ENCODE measurements around the gene JAG1.

The JAG1 gene

DNA sequence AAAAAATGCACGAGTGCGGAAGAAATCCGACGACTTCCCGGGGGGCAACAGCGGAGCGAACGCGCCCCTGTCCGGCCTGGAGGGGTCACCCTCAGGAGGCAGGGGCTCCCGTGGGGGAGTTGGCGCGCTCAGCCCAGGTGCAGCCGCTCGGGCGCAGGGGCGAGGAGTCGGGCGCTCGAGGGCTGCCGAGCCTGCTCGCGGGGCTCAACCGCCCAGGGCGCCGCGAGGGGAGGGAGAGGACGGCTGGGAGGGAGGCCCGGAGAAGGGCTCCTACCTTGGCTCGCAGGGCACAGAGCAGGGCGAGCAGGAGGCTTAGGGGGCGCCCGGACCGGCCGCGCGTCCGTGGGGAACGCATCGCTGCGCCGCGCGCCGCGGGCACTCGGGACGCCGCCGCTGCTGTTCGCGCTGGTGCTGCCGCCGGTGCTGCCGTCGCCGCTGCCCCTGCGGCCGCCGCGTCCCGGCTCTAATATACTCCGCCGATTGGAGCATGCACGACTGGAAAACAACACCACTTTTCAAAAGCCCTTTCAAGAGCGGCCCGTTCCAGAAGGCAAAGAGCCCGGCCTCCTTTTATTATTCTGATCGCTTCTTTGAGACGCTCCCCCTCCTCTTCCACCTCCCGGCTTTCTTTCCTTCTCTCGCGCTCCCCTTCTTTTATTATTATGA lies 490 bp downstream of the JAG1 start:
- H3K4me3 ChIP-seq (ENCODE audit: low read depth, low read length) = peak overlapping the region; percentile 93
- TF ChIP-seq MYC (IDR thresholded peaks at IDR 0.05; ENCODE audit: low read depth, low read length) = no peak
- no peak for TF ChIP-seq POLR2A (IDR thresholded peaks at IDR 0.05; ENCODE audit: extremely low read depth, insufficient read length)
- TF ChIP-seq, protein P1, sequence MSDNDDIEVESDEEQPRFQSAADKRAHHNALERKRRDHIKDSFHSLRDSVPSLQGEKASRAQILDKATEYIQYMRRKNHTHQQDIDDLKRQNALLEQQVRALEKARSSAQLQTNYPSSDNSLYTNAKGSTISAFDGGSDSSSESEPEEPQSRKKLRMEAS (IDR thresholded peaks at IDR 0.05; ENCODE audit: low read depth, low read length) = no peak
- TF ChIP-seq, protein P2, sequence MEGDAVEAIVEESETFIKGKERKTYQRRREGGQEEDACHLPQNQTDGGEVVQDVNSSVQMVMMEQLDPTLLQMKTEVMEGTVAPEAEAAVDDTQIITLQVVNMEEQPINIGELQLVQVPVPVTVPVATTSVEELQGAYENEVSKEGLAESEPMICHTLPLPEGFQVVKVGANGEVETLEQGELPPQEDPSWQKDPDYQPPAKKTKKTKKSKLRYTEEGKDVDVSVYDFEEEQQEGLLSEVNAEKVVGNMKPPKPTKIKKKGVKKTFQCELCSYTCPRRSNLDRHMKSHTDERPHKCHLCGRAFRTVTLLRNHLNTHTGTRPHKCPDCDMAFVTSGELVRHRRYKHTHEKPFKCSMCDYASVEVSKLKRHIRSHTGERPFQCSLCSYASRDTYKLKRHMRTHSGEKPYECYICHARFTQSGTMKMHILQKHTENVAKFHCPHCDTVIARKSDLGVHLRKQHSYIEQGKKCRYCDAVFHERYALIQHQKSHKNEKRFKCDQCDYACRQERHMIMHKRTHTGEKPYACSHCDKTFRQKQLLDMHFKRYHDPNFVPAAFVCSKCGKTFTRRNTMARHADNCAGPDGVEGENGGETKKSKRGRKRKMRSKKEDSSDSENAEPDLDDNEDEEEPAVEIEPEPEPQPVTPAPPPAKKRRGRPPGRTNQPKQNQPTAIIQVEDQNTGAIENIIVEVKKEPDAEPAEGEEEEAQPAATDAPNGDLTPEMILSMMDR (IDR thresholded peaks at IDR 0.05; ENCODE audit: low read depth, low read length) = no peak
- peak; percentile 61 for DNase-seq (ENCODE audit: low read depth)

DNA sequence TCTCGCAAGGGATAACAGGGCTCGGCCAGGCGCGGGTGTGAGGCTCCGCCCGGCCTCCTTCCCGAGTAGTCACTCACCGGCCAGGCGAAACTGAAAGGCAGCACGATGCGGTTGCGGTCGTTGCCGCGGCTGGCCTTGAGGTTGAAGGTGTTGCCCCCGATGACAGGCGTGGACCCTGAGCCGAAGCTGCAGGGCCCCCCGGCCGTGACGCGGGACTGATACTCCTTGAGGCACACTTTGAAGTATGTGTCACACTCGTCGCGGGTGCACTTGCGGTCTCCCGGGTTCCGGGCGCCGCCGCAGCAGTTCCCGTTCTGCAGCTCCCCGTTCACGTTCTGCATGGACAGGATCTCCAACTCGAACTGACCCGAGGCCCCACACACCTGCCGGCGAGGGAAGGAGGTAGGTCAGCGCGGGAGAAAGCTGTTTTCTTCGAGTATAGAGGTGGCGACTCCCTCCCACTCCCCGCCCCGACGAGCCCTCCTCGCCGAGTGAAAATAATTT lies 1.1 kb downstream of the JAG1 start:
- H3K4me3 ChIP-seq (ENCODE audit: low read depth, low read length) = peak overlapping the region; percentile 93
- TF ChIP-seq POLR2A (IDR thresholded peaks at IDR 0.05; ENCODE audit: extremely low read depth, insufficient read length) (no peak), MYC (IDR thresholded peaks at IDR 0.05; ENCODE audit: low read depth, low read length) (peak; percentile 45; the same call in 1 of the 2 replicates)
- TF ChIP-seq, protein P1 (IDR thresholded peaks at IDR 0.05; ENCODE audit: low read depth, low read length) = no peak; the same call in 1 of the 2 replicates
- TF ChIP-seq, protein P2 (IDR thresholded peaks at IDR 0.05; ENCODE audit: low read depth, low read length) = no peak
- DNase-seq (ENCODE audit: low read depth) = peak; percentile 82

DNA sequence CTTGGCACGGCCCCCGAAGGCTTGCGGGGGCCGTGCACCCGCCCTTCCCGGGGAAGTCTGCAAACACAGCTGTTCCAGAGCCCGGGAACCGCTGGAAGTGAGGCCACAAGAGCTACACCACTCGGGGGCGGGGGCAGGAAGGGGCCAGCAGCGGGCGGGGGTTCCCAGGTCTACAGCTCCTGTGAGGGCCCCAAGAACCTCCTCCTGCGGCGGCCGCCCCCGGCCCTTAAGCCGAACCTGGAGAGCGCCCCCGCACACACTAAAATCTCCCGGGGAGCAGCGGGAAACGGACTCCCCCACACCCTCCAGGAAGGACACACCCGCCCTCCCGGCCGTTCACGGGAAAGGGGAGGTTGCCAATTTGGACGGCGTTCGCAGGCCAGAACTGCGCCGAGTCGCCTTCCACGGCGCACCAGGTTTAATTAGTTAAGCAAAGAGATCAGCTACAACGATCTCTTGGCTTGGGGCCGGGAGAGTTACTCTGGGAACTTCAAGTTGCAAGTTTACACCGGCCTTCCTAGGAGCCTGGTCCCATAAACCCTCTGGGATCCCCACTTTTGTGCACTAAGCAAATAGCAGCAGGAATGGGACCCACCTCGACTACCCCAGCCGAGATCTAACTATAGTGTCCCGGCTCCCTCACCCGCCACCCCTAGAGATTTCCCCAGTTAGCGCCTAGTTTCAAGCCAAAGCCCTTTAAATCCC lies 1.7 kb downstream of the JAG1 start:
- peak; percentile 89 for DNase-seq (ENCODE audit: low read depth)
- TF ChIP-seq, protein P2 (IDR thresholded peaks at IDR 0.05; ENCODE audit: low read depth, low read length) = no peak
- TF ChIP-seq, protein P1 (IDR thresholded peaks at IDR 0.05; ENCODE audit: low read depth, low read length) = no peak
- TF ChIP-seq POLR2A (IDR thresholded peaks at IDR 0.05; ENCODE audit: extremely low read depth, insufficient read length) (no peak), MYC (IDR thresholded peaks at IDR 0.05; ENCODE audit: low read depth, low read length) (no peak; the same call in 1 of the 2 replicates)
- H3K4me3 ChIP-seq (ENCODE audit: low read depth, low read length) = peak overlapping the region; percentile 93

DNA sequence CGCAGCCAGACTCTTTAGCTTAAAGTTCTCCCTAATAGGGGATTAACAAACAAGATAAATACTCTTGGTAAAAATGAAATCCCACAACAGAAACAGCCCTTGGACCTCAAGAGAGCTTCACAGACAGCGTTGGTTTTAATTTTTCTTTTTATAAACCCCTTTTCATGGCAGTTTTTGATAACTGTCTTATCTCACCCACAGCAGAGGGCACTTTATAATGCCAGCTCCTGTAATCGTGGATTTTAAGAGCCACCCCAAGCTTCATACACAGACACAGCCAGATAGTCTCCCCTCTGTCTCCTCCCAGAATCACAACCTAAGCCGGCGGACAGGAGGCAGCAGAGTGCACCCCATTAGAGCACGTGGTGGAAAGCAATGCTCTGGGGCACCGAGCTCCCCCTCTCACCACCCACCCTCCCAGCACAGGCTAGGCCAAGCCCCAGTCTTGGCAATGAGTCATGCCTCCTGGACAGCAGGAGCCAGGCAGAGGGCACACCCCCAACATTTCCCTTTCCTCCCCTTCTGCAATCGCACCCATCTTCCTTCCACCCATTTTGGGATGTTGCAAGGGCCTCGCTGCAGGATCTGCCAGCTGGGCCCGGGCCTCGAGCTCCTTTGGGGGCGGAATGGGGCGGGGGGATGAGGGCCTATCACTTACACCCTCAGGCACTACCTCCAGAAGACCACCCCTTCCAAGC lies 2.4 kb downstream of the JAG1 start:
- DNase-seq (ENCODE audit: low read depth) = peak; percentile 98
- TF ChIP-seq POLR2A (IDR thresholded peaks at IDR 0.05; ENCODE audit: extremely low read depth, insufficient read length) (peak; percentile 6), MYC (IDR thresholded peaks at IDR 0.05; ENCODE audit: low read depth, low read length) (peak; percentile 99)
- TF ChIP-seq, protein P2 (IDR thresholded peaks at IDR 0.05; ENCODE audit: low read depth, low read length) = peak; percentile 49
- TF ChIP-seq, protein P1 (IDR thresholded peaks at IDR 0.05; ENCODE audit: low read depth, low read length) = peak; percentile 99

DNA sequence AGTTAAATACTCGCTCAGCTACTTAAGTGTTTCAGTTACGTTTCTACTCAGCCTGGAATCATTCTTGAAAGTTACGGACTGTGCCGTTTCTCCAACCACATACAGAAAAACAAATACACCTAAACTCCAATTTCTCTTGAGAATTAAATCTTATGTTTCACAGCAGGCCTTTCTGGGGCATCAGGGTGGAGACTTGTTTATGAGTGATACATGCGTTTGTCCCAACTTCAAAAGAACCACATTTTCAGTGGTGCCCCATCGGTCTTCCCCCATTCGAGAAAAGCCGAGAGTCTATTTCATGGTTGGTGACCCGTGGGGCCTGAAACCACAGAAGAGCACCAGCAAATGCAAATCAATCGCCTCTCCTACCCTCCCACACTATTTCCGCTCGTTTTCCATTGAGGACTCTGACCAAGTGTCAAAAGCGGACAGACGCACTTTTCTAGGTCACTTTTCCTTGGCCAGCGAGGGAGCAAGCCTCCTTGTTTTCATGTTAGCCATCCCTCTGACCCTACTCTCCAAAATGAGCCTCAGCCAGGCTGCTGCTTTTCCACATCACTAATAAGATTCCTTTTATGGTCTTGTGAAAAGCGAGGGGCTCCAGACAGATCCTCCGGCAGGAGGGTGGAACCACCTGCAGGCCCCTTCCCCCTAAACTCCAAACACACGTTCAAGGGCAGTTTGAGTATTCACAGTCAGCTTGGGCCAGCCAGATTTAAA lies 3.1 kb downstream of the JAG1 start:
- peak; percentile 58 for DNase-seq (ENCODE audit: low read depth)
- H3K4me3 ChIP-seq (ENCODE audit: low read depth, low read length) = peak overlapping the region; percentile 93
- TF ChIP-seq POLR2A (IDR thresholded peaks at IDR 0.05; ENCODE audit: extremely low read depth, insufficient read length) (no peak), MYC (IDR thresholded peaks at IDR 0.05; ENCODE audit: low read depth, low read length) (0 out of 2 replicates have a peak, but pooled peaks have one; percentile 2)
- TF ChIP-seq, protein P2 (IDR thresholded peaks at IDR 0.05; ENCODE audit: low read depth, low read length) = no peak
- TF ChIP-seq, protein P1 (IDR thresholded peaks at IDR 0.05; ENCODE audit: low read depth, low read length) = peak; percentile 5; the same call in 1 of the 2 replicates

More for the DNA sequence above, 2.4 kb downstream of the JAG1 start:
- peak overlapping the region; percentile 93 for H3K4me3 ChIP-seq (ENCODE audit: low read depth, low read length)

Measured in NB4 (cell line).